MG63 (cell line): ENCODE measurements around the gene IDUA. TPM values are rescaled to one million over a fixed set of nuclear protein-coding genes. Genes with fewer than 3 reads are reported as not detected.
A peak's percentile ranks its signal among the peaks of the same experiment; 100 is the strongest.

Experiments used
- DNase-seq: peaks from one replicate; pipeline ENCODE4 v3.0.0-alpha.2; 2020
- H3K27me3 ChIP-seq: fragments of 250-450 bp; sonication (Bioruptor Pico); 2 replicates; pipeline ENCODE4 v1.5.1; 2020; ENCODE audit warnings: mild to moderate bottlenecking, moderate library complexity
- H3K36me3 ChIP-seq: fragments of 250-450 bp; sonication (Bioruptor Pico); 2 replicates; pipeline ENCODE4 v1.5.1; 2020; ENCODE audit warnings: mild to moderate bottlenecking, moderate library complexity
- H3K4me3 ChIP-seq: fragments of 250-450 bp; sonication (Bioruptor Pico); 2 replicates; pipeline ENCODE4 v1.5.1; 2020; ENCODE audit warnings: mild to moderate bottlenecking, moderate library complexity
- H3K9me3 ChIP-seq: fragments of 250-450 bp; sonication (Bioruptor Pico); 2 replicates; pipeline ENCODE4 v1.5.1; 2020; ENCODE audit warnings: mild to moderate bottlenecking, moderate library complexity
- total RNA-seq: library from RNA; depleted of rRNA; stranded (reverse); fragments of >200 nt; shearing (Covaris generic); gene quantifications from 2 replicates; pipeline ENCODE4 v1.2.3, GENCODE V29; 2014; ENCODE audit warnings: low replicate concordance

The IDUA gene
- total RNA-seq, 1 experiment from 2014 or later = 13.5 TPM

DNA sequence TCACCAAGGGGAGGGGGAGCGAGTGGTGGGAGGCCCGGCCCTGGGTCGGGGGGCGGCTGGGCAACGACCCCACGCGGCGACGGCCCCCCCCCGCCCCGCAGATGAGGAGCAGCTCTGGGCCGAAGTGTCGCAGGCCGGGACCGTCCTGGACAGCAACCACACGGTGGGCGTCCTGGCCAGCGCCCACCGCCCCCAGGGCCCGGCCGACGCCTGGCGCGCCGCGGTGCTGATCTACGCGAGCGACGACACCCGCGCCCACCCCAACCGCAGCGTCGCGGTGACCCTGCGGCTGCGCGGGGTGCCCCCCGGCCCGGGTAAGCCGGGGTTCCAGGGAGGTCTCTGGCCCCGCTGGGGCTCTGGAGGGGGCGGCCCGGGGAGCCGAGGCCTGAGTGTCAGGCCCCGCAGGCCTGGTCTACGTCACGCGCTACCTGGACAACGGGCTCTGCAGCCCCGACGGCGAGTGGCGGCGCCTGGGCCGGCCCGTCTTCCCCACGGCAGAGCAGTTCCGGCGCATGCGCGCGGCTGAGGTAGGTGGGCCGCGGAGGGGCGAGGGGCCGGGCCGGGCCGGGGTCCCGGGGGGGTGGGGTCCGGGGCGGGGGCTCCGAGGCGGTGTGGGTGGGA is 15.9 kb downstream of the IDUA start:
- Histone ChIP-seq H3K4me3 (no peak overlapping the region), H3K9me3 (no peaks in the 10 kb centered on the region), H3K36me3 (no peaks in the 10 kb centered on the region), H3K27me3 (no peaks in the 10 kb centered on the region)
- DNase-seq = no peak

- Histone ChIP-seq H3K4me3 (no peak overlapping the region), H3K36me3 (no peaks in the 10 kb centered on the region), H3K9me3 (no peaks in the 10 kb centered on the region), H3K27me3 (no peaks in the 10 kb centered on the region)
- no peak for DNase-seq
These were observed 16.6 kb downstream of the IDUA start for GRCh38 chr4:1003271-1004070.

- no peaks in the 10 kb centered on the region for H3K27me3 ChIP-seq
- no peaks in the 10 kb centered on the region for H3K36me3 ChIP-seq
- no peaks in the 10 kb centered on the region for H3K9me3 ChIP-seq
- DNase-seq = no peak
- no peak overlapping the region for H3K4me3 ChIP-seq
These were observed 17.2 kb downstream of the IDUA start for GRCh38 chr4:1004071-1004418.

DNA sequence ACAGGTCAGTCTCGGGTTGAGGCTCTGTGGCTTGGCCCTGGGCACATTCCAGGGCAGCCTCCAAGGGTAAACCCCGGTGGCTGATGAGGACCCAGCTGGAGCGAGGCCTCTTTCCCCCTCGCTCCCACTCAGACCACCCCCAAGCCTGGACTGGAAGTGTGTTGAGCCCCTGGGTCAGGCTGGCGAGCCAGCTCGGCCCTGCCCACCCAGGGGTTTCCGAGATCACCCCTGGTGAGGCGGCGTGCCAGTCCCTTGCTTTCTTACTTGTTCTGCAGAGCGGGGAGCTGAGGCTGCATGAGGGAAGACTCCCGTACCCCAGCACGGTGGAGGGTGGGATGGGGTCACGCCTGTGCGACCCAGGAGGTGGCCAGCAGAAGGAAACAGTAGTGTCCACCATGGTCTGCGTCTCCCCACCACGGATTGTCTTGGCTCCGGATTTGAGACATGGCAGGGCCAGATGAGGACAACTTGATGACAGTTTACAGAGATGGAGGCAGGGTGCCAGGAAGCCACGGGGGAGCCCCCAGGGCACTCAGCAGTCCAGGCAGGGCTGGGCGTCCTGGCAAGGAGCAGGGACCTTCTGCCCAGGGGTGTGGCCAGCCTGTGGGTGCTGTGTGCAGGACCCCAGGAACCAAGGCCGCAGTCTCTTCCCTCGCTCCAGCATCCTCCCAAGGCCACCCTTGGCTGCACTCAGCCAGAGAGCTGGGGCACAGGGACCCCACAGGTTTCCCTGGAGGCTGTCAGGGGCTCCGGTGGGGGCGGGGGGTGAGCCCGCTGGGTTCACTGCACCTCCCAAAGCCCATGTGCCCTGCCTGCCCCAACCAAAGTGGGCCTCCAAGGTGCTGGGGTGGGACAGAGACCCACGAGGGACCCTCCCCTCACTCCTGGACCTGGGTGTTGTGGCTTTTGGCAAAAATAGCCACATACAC is 18.0 kb downstream of the IDUA start:
- Histone ChIP-seq H3K9me3 (no peaks in the 10 kb centered on the region), H3K36me3 (no peaks in the 10 kb centered on the region), H3K4me3 (no peak overlapping the region), H3K27me3 (no peaks in the 10 kb centered on the region)
- no peak for DNase-seq

DNA sequence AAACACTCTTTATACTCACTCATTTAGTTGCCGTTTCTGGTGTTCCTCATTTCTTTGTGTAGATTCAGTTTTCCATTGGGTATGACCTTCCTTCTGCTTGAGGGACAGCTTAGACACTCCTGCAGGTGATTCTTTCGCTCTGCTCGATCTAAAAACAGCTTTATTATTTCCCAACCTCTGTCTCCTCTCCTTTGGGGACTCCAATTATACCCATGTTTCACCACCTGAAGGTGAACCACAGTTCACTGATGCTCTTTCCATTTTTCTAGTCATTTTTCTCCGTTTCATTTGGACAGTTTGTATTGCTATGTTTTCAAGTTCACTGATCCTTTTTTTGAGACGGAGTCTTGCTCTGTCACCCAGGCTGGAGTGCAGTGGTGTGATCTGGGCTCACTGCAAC is 20.0 kb downstream of the IDUA start:
- no peak for DNase-seq
- no peaks in the 10 kb centered on the region for H3K27me3 ChIP-seq
- H3K9me3 ChIP-seq = no peaks in the 10 kb centered on the region
- H3K4me3 ChIP-seq = no peak overlapping the region
- H3K36me3 ChIP-seq = no peaks in the 10 kb centered on the region

- no peak for DNase-seq
- H3K9me3 ChIP-seq = no peaks in the 10 kb centered on the region
- H3K27me3 ChIP-seq = no peaks in the 10 kb centered on the region
- H3K4me3 ChIP-seq = peak overlapping the region; percentile 40
- H3K36me3 ChIP-seq = no peaks in the 10 kb centered on the region; the same call in 1 of the 2 replicates
These were observed 22.1 kb downstream of the IDUA start for GRCh38 chr4:1008840-1009541.

DNA sequence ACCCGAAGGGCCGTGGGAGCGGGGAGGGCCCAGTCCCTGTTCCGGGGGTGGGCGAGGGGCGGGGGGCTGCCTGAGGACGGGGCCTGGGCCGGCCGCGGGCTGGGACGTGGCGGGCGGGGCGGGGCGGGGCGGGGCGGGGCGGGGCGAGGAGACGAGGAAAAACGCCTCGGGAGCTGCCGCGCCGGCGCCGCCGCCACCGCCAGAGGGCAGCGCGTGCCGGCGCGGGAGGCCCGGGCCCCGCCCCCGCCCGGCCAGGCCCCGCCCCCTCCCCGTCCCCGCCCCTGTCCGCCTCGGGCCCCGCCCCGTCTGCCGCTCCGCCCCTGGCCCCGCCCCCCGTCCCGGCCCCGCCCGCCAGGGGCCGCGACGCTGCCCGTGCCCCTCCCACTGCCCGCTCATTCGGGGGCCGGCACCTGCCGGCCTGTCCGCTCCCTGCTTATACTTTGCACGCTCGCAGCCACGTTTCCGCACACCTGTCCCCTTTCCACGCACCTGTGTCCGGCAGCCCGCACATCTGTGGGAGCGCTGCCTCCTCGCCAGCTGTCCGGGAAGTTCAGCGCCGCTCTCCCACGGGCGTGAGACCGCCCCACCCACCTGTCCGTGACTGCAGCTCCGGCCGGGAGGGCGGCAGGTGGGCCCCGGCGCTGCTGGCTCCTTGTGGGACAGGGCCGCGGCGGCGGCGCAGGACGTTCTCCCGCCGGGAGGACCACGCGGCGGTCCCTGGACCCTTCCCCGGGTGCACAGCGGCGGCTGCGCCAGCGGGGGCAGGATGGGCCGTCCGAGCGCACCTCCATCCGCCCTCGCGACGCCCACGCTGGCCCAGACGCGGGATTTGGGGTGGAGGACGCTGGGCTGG is 22.9 kb downstream of the IDUA start:
- H3K4me3 ChIP-seq = peak overlapping the region; percentile 40
- H3K36me3 ChIP-seq = peaks cover 3% of the 10 kb centered on the region; the same call in 1 of the 2 replicates
- no peaks in the 10 kb centered on the region for H3K27me3 ChIP-seq
- no peaks in the 10 kb centered on the region for H3K9me3 ChIP-seq
- peak; percentile 31 for DNase-seq

DNA sequence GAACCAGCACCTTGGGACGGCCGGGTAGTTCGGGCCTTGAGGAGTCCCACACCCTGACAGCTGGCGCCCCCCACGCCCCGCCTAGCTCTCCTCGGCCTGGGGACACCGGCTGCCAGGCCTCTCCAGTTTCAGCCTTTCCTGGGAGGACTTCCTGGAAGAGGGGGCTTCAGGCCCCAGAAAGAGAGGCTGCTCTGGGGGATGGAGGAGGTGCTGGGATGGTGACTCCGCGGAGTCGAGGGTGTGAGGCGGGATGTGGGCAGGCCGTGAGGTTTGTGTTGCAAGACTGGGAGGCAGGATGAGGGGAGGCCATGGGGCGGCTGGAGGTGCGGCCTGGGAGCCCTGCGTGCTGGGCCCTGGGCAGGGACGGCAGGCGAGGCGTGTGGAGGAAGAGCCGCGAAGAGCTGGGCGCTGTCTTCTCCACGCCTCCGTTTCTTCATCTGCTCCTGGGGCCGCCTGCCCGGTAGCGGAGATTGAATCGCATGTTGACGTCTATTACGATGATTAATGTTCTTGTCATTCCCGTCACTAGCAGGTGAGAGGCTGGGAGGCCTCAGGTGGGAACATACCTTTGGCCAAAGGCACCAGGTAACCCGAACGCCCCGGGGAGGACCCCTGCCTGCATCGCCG is 23.7 kb downstream of the IDUA start:
- Histone ChIP-seq H3K27me3 (no peaks in the 10 kb centered on the region), H3K4me3 (no peak overlapping the region), H3K9me3 (no peaks in the 10 kb centered on the region), H3K36me3 (peaks cover 3% of the 10 kb centered on the region; the same call in 1 of the 2 replicates)
- no peak for DNase-seq

DNA sequence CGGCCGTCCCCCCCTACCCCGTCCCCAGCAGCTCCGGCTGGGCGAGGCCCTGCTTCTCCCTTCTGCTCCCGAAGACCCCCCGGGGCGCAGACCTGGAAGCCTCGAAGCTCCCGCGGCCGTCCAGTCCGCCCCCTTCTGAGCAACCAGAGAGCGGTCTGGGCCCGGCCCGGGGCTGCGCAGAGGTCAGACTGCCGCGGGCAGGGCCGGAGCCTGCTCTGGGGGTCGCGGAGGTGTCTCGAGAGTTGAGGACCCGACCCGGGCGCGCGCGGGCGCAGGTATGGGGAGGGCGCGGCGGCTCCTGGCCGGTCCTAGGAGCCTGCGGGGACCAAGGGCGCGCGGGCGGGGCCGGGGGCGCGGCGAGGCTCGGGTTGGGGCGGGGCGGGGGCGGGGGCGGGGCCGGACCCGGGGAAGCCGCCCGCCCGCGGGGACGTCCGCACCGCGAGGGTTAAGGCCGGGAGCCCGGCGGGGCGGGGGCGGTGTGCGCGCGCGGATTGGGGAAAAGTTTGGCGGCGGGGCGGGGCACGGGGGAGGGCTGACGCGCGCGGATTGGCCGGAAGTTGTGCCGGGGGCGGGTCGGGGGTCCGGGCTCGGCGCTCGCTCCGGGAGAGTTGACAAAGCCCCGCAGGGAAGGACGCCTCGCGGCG is 24.3 kb downstream of the IDUA start, which contains the start of gene FGFRL1:
Gene FGFRL1, plus strand, starts transcription at position 605 of the 644 bp plus-strand sequence. CDS start 860 bp downstream, outside the sequence.
- peak; percentile 89 for DNase-seq
- Histone ChIP-seq H3K27me3 (no peaks in the 10 kb centered on the region), H3K9me3 (no peaks in the 10 kb centered on the region), H3K4me3 (peak within 1 kb of the TSS; percentile 62), H3K36me3 (peaks cover 3% of the 10 kb centered on the region; the same call in 1 of the 2 replicates)

DNA sequence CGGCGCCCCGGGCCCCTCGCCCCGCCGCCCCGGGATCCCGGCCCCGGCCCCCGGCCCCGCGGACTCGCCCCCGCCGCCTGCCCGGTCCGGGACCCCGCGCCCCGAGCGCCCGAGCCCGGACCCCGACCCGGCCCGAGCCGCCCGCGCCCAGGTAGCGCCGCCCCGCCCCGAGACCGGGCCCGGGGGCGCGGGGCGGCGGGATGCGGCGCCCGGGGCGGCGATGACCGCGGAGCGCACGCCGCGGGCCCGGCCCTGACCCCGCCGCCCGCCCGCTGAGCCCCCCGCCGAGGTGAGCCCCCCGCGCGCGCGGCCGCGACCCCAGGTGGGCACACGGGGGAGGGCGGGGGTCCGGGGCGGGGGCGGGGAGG is 24.8 kb downstream of the IDUA start:
- Histone ChIP-seq H3K9me3 (no peaks in the 10 kb centered on the region), H3K27me3 (no peaks in the 10 kb centered on the region), H3K36me3 (peaks cover 3% of the 10 kb centered on the region; the same call in 1 of the 2 replicates), H3K4me3 (no peak overlapping the region)
- no peak for DNase-seq

- Histone ChIP-seq H3K4me3 (peak overlapping the region; percentile 62), H3K9me3 (no peaks in the 10 kb centered on the region), H3K36me3 (peaks cover 3% of the 10 kb centered on the region; the same call in 1 of the 2 replicates), H3K27me3 (no peaks in the 10 kb centered on the region)
- peak; percentile 55 for DNase-seq
These were observed 25.3 kb downstream of the IDUA start for GRCh38 chr4:1012034-1012739.

DNA sequence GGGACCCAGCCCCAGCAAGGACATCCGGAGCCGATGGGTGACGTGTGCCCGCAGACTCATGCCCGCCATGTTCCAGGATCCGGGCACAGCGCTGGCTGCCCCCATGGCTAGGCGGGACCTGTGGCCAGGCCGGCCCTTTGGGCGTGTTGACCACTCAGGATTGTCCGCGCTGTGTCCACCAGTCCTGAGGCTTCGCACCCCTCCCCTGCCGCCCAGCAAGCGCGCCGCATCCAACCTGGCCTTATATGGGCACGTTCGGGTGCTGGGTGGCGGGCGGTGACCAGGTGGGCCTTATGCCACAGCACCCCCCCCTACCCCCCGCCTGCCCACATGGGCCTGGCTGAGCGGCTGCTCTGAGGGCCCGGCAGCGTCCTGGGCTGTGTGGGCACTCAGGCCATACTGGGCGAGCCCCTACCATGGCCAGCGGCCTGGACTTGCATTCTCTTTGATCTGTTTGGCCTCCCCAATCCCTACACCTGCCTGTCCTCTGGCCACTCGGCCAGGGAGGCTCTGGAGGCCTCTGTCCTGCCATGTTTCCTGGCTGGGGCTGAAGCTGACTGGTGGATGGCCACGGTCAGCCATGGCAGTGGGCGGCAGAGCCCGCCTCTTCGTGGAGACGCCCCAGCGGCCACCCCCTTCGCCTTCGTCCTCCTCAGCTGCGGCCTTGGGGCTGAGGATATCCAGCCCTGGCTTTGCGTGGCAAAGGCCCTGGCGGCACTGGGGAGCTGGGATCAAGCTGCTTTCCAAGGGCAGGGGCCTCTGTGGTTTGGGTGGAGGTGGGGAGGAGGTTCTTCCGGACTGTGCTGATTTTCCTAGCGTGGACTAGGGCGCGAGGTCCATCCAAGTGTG is 26.6 kb downstream of the IDUA start:
- Histone ChIP-seq H3K27me3 (no peaks in the 10 kb centered on the region), H3K4me3 (no peak overlapping the region)

GRCh38 chr4:1014291-1015167 is 27.7 kb downstream of the IDUA start:
- Histone ChIP-seq H3K9me3 (no peaks in the 10 kb centered on the region), H3K27me3 (no peaks in the 10 kb centered on the region), H3K4me3 (no peak overlapping the region), H3K36me3 (peaks cover 3% of the 10 kb centered on the region; the same call in 1 of the 2 replicates)
- no peak for DNase-seq

More for the DNA sequence above, 26.6 kb downstream of the IDUA start:
- Histone ChIP-seq H3K9me3 (no peaks in the 10 kb centered on the region), H3K36me3 (peaks cover 3% of the 10 kb centered on the region; the same call in 1 of the 2 replicates)
- DNase-seq = no peak
